Measurements from ENCODE around the gene CST5.

- TF ChIP-seq POLR2AphosphoS5 (IDR thresholded peaks at IDR 0.05) (no peak), POLR2A (IDR thresholded peaks at IDR 0.05) (no peak), CTCF (IDR thresholded peaks at IDR 0.05) (no peak)
These were observed 30.7 kb upstream of the CST5 start for GRCh38 chr20:23910210-23910609.

All from prostate gland (tissue), 2 donors.